GM12878 (cell line): ENCODE data around the gene KDM1B. TPM values are rescaled to one million over a fixed set of nuclear protein-coding genes. Genes with fewer than 3 reads are reported as not detected.

Experiments
- ATAC-seq: fragments of 200-7000 bp; cut with Tn5 transposase; 3 replicates; pipeline ENCODE4 v1.9.1; 2020; ENCODE audit warnings: mild to moderate bottlenecking, moderate library complexity
- BruUV-seq: library from RNA; stranded (reverse); fragments of 400-500 nt; replicated peaks from 2 replicates; lab custom pipeline; 2021; lab: Mats Ljungman, UMichigan
- CTCF ChIA-PET: fragments of 300-600 bp; sonication (Branson Sonifier 250); formaldehyde crosslinking; extraction: SDS; loops from one replicate; lab custom pipeline; 2021; ENCODE audit warnings: inconsistent platforms; lab: Yijun Ruan, JAX
- POLR2A ChIA-PET: fragments of 350-600 bp; formaldehyde crosslinking; extraction: SDS; loops from one replicate; lab custom pipeline; 2021; ENCODE audit warnings: inconsistent platforms; lab: Charles Lee
- RAD21 ChIA-PET: fragments of 300-600 bp; sonication (Branson Sonifier 250); formaldehyde crosslinking; loops from one replicate; lab custom pipeline; 2023; ENCODE audit warnings: antibody characterized with exemption; ENCODE audit not compliant: unreplicated experiment; lab: Charles Lee
- SMC1A ChIA-PET: fragments of 300-600 bp; sonication (Branson Sonifier 250); formaldehyde crosslinking; loops from one replicate; lab custom pipeline; 2023; ENCODE audit not compliant: unreplicated experiment, uncharacterized antibody; lab: Charles Lee
- DNase-seq: peaks from one replicate; pipeline ENCODE4 v3.0.0-alpha.2; 2011; ENCODE audit warnings: low read depth, low spot score
- FAIRE-seq: peaks from 3 replicates; lab custom pipeline; 2011; peaks lifted over from hg19 to GRCh38; lab: Jason Lieb, UNC
- H2AFZ ChIP-seq: 2 replicates; pipeline ENCODE4 v1.6.0; 2011; ENCODE audit warnings: low read depth, low read length, control low read depth; ENCODE audit not compliant: control insufficient read depth
- H3K27ac ChIP-seq: 2 replicates; pipeline ENCODE4 v1.5.1; 2011; ENCODE audit warnings: control low read depth; ENCODE audit not compliant: control insufficient read depth, insufficient read depth
- H3K27me3 ChIP-seq, 2 experiments: replicated peaks in 1 of 2; 2 replicates each; pipeline versions ENCODE4 v1.6.0 to v1.6.1; 2011; ENCODE audit warnings: low read length in 1 of 2; ENCODE audit not compliant: control insufficient read depth in 2 of 2, insufficient read depth in 2 of 2
- H3K36me3 ChIP-seq, 2 experiments: 2 replicates each; pipeline ENCODE4 v1.5.1; 2011; ENCODE audit warnings: low read length in 1 of 2; ENCODE audit not compliant: control insufficient read depth in 2 of 2, insufficient read depth in 2 of 2
- H3K4me1 ChIP-seq: 2 replicates; pipeline ENCODE4 v1.6.1; 2011; ENCODE audit warnings: mild to moderate bottlenecking, low read length, moderate library complexity, mixed read lengths; ENCODE audit not compliant: control insufficient read depth, insufficient read depth
- H3K4me2 ChIP-seq: 2 replicates; pipeline ENCODE4 v1.6.0; 2011; ENCODE audit warnings: control low read depth; ENCODE audit not compliant: control insufficient read depth, insufficient read depth
- H3K4me3 ChIP-seq: fragments of 200-600 bp; sonication (generic); 2 replicates; pipeline ENCODE4 v1.5.1; 2016
- H3K79me2 ChIP-seq: 2 replicates; pipeline ENCODE4 v1.6.0; 2011; ENCODE audit warnings: low read length; ENCODE audit not compliant: control insufficient read depth, insufficient read depth
- H3K9ac ChIP-seq: 2 replicates; pipeline ENCODE4 v1.8.0; 2011; ENCODE audit warnings: low read length, control low read depth, mixed read lengths; ENCODE audit not compliant: control insufficient read depth, insufficient read depth
- H3K9me3 ChIP-seq: replicated peaks from 3 replicates; pipeline ENCODE4 v1.5.1; 2011; ENCODE audit warnings: mild to moderate bottlenecking, low read length; ENCODE audit not compliant: control insufficient read depth, insufficient read depth
- H4K20me1 ChIP-seq: 2 replicates; pipeline ENCODE4 v1.6.0; 2011; ENCODE audit not compliant: control insufficient read depth, insufficient read depth
- ATF3 ChIP-seq: IDR thresholded peaks from 2 replicates; pipeline ENCODE4 v1.6.1; 2011; ENCODE audit warnings: low read depth, mild to moderate bottlenecking, low read length, moderate library complexity, borderline replicate concordance; ENCODE audit errors: extremely low read depth
- FOXK2 ChIP-seq: fragments of 450-650 bp; IDR thresholded peaks from 2 replicates; pipeline ENCODE4 v1.6.1; 2017; ENCODE audit warnings: mild to moderate bottlenecking, moderate library complexity
- HDAC6 ChIP-seq: fragments of 200-600 bp; sonication (generic); IDR thresholded peaks from one replicate; pipeline ENCODE4 v1.8.0; 2017; ENCODE audit warnings: antibody characterized with exemption; ENCODE audit not compliant: unreplicated experiment
- KLF5 ChIP-seq: fragments of 450-650 bp; IDR thresholded peaks from 2 replicates; pipeline ENCODE4 v1.6.1; 2014; ENCODE audit warnings: mild to moderate bottlenecking; ENCODE audit not compliant: partially characterized antibody
- MTA3 ChIP-seq: IDR thresholded peaks from 2 replicates; pipeline ENCODE4 v1.6.1; 2012; ENCODE audit warnings: low read length, inconsistent platforms, borderline replicate concordance
- POLR2AphosphoS2 ChIP-seq: IDR thresholded peaks from 2 replicates; pipeline ENCODE4 v1.6.1; 2011; ENCODE audit warnings: low read depth, mild to moderate bottlenecking, low read length, improper control_type of control experiment, moderate library complexity
- POU2F2 ChIP-seq: IDR thresholded peaks from 3 replicates; pipeline ENCODE4 v1.6.1; 2011; ENCODE audit warnings: low read depth, mild to moderate bottlenecking, low read length, borderline replicate concordance
- RFX5 ChIP-seq: IDR thresholded peaks from 2 replicates; pipeline ENCODE4 v1.6.1; 2011; ENCODE audit warnings: low read depth, low read length, improper control_type of control experiment
- SKIL ChIP-seq: fragments of 450-650 bp; IDR thresholded peaks from 2 replicates; pipeline ENCODE4 v1.6.1; 2017; ENCODE audit warnings: mild to moderate bottlenecking, low read depth, inconsistent platforms; ENCODE audit not compliant: poor library complexity, severe bottlenecking
- SMARCA5 ChIP-seq: fragments of 450-650 bp; IDR thresholded peaks from 2 replicates; pipeline ENCODE4 v1.6.1; 2017; ENCODE audit warnings: mild to moderate bottlenecking
- SMC3 ChIP-seq: IDR thresholded peaks from 2 replicates; pipeline ENCODE4 v1.6.1; 2011; ENCODE audit warnings: low read length, improper control_type of control experiment, borderline replicate concordance
- WRNIP1 ChIP-seq: IDR thresholded peaks from 2 replicates; pipeline ENCODE4 v1.6.1; 2011; ENCODE audit warnings: low read depth, low read length, improper control_type of control experiment, borderline replicate concordance
- ZNF217 ChIP-seq: fragments of 450-650 bp; IDR thresholded peaks from 2 replicates; pipeline ENCODE4 v1.6.1; 2017; ENCODE audit warnings: antibody characterized with exemption, mild to moderate bottlenecking
- WGBS: methylation state at CpG from one replicate; pipeline ENCODE4 v1.1.6; 2016; ENCODE audit warnings: low lambda C conversion rate; ENCODE audit not compliant: insufficient replicate concordance, insufficient coverage; ENCODE audit errors: missing lambda C conversion rate; 5-methylcytosine and 5-hydroxymethylcytosine counted together
- in situ Hi-C: fragments of 300-500 bp; cut with MboI; formaldehyde crosslinking; loops from 9 replicates; pipeline ENCODE4 v1.14.3; 2018; ENCODE audit warnings: mixed read lengths
- intact Hi-C: fragments of 100-400 bp; cut with micrococcal nuclease; formaldehyde crosslinking; loops from one replicate; pipeline ENCODE4 v1.14.2; 2022; ENCODE audit not compliant: unreplicated experiment
- polyA plus RNA-seq, 11 experiments: library from polyadenylated mRNA; depleted of rRNA in 4 of 11; unstranded in 6 of 11; stranded (reverse) in 5 of 11; fragments of >200 nt; fragmentation: Nextera tagmentation in 4 of 11; fragmentation: Illumina TruSeq in 1 of 11; extraction: Ambion mirVana in 4 of 11; extraction: Trizol in 1 of 11; gene quantifications; 1 replicate in 1 of 11; 2 replicates in 10 of 11; pipeline versions ENCODE4 v1.2.1 to v1.2.3, GENCODE V29; 2011 to 2016; ENCODE audit warnings: inconsistent platforms in 2 of 11, missing spikeins in 2 of 11, low read depth in 1 of 11
- total RNA-seq, 4 experiments: library from RNA; depleted of rRNA in 3 of 4; stranded (reverse); fragments of >200 nt in 3 of 4; fragmentation: Illumina TruSeq in 1 of 4; extraction: Trizol in 1 of 4; gene quantifications; 2 replicates each; pipeline versions ENCODE4 v1.2.1 to v1.2.3, GENCODE V29; 2013 to 2021
- TF ChIP-seq, protein P1 (sequence below): fragments of 450-650 bp; IDR thresholded peaks from 2 replicates; pipeline ENCODE4 v1.6.1; 2016; ENCODE audit warnings: mild to moderate bottlenecking, moderate library complexity, borderline replicate concordance

KDM1B gene
- total and polyA plus RNA-seq, 10 of the 15 experiments (the other 5 are each of a cell fraction or from before 2014, with no cell fraction given): 1.7 to 22.5 (median 13.9) TPM

- H3K27ac ChIP-seq: no peak overlapping the region
- POLR2A ChIA-PET: no interaction called here
- in situ Hi-C loops: no loop called here
- no peak overlapping the region for H3K4me3 ChIP-seq
- SMC1A ChIA-PET: no interaction called here
- no peaks in the 10 kb centered on the region for H3K79me2 ChIP-seq
- no peak overlapping the region for H3K4me2 ChIP-seq
- peaks cover 4% of the 10 kb centered on the region; the same call in 1 of the 2 replicates for H3K4me1 ChIP-seq
- H2AFZ ChIP-seq: no peak overlapping the region
- BruUV-seq: no TSS peak
- intact Hi-C loops: no loop called here
- no peak overlapping the region for H3K9ac ChIP-seq
- 98% methylated on average over 10 of the region's 10 CpGs for WGBS
- peaks cover 0 to 9% of the 10 kb centered on the region in 2 experiments; a peak in 2 of 4 replicates for H3K36me3 ChIP-seq
- no peak for TF ChIP-seq RFX5
- TF ChIP-seq HDAC6: no peak
- TF ChIP-seq ZNF217: no peak
- TF ChIP-seq KLF5: no peak
- TF ChIP-seq POU2F2: no peak
- TF ChIP-seq SKIL: no peak
- no peak for TF ChIP-seq SMC3
- no peak for TF ChIP-seq MTA3
- TF ChIP-seq ATF3: no peak
- TF ChIP-seq WRNIP1: no peak
- TF ChIP-seq, protein P1, sequence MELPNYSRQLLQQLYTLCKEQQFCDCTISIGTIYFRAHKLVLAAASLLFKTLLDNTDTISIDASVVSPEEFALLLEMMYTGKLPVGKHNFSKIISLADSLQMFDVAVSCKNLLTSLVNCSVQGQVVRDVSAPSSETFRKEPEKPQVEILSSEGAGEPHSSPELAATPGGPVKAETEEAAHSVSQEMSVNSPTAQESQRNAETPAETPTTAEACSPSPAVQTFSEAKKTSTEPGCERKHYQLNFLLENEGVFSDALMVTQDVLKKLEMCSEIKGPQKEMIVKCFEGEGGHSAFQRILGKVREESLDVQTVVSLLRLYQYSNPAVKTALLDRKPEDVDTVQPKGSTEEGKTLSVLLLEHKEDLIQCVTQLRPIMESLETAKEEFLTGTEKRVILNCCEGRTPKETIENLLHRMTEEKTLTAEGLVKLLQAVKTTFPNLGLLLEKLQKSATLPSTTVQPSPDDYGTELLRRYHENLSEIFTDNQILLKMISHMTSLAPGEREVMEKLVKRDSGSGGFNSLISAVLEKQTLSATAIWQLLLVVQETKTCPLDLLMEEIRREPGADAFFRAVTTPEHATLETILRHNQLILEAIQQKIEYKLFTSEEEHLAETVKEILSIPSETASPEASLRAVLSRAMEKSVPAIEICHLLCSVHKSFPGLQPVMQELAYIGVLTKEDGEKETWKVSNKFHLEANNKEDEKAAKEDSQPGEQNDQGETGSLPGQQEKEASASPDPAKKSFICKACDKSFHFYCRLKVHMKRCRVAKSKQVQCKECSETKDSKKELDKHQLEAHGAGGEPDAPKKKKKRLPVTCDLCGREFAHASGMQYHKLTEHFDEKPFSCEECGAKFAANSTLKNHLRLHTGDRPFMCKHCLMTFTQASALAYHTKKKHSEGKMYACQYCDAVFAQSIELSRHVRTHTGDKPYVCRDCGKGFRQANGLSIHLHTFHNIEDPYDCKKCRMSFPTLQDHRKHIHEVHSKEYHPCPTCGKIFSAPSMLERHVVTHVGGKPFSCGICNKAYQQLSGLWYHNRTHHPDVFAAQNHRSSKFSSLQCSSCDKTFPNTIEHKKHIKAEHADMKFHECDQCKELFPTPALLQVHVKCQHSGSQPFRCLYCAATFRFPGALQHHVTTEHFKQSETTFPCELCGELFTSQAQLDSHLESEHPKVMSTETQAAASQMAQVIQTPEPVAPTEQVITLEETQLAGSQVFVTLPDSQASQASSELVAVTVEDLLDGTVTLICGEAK: no peak
- TF ChIP-seq POLR2AphosphoS2: no peak
- TF ChIP-seq SMARCA5: no peak
- no peak for TF ChIP-seq FOXK2
- no peaks in the 10 kb centered on the region for H4K20me1 ChIP-seq
- RAD21 ChIA-PET: no interaction called here
- CTCF ChIA-PET: no interaction called here
- no peak for FAIRE-seq
- no peak for ATAC-seq
- DNase-seq: no peak
- no peaks in the 10 kb centered on the region for H3K9me3 ChIP-seq
- H3K27me3 ChIP-seq: no peaks in the 10 kb centered on the region
These were observed 32.5 kb downstream of the KDM1B start for GRCh38 chr6:18187701-18188100.
